ENCODE data around the gene SORT1.
"Not testable (repeated sequence)": the region's sequence is repeated elsewhere in the genome, so short reads cannot be mapped to it uniquely, and the experiment has no call there.

Gene SORT1

GRCh38 chr1:109338608-109339007, 59.1 kb downstream of the SORT1 start:
- no peak for DNase-seq (ENCODE audit: low spot score)

- DNase-seq (ENCODE audit: low spot score): no peak
These were observed 59.6 kb downstream of the SORT1 start for GRCh38 chr1:109338091-109338490.

GRCh38 chr1:109335091-109335490, 62.6 kb downstream of the SORT1 start:
- no peak for DNase-seq (ENCODE audit: low spot score)

GRCh38 chr1:109331113-109331512, 66.6 kb downstream of the SORT1 start:
- no peak for DNase-seq (ENCODE audit: low spot score)

GRCh38 chr1:109327285-109327684, 70.4 kb downstream of the SORT1 start:
- no peak for DNase-seq (ENCODE audit: low spot score)

- no peak for DNase-seq (ENCODE audit: low spot score)
These were observed 74.7 kb downstream of the SORT1 start for GRCh38 chr1:109322974-109323373.

GRCh38 chr1:109319114-109319513, 78.6 kb downstream of the SORT1 start:
- no peak for DNase-seq (ENCODE audit: low spot score)

GRCh38 chr1:109316506-109316905, 81.2 kb downstream of the SORT1 start:
- no peak for DNase-seq (ENCODE audit: low spot score)

- no peak for DNase-seq (ENCODE audit: low spot score)
These were observed 82.4 kb downstream of the SORT1 start for GRCh38 chr1:109315288-109315687.

GRCh38 chr1:109314795-109315194, 82.9 kb downstream of the SORT1 start:
- no peak for DNase-seq (ENCODE audit: low spot score)

GRCh38 chr1:109312978-109313775, 84.5 kb downstream of the SORT1 start:
- DNase-seq (ENCODE audit: low spot score): no peak

- DNase-seq (ENCODE audit: low spot score): no peak
These were observed 85.5 kb downstream of the SORT1 start for GRCh38 chr1:109312246-109312645.

- DNase-seq (ENCODE audit: low spot score): no peak
These were observed 88.4 kb downstream of the SORT1 start for GRCh38 chr1:109309347-109309746.

- DNase-seq (ENCODE audit: low spot score): no peak
These were observed 90.3 kb downstream of the SORT1 start for GRCh38 chr1:109307274-109308021.

- no peak for DNase-seq (ENCODE audit: low spot score)
These were observed 90.9 kb downstream of the SORT1 start, which contains the start of gene MYBPHL for GRCh38 chr1:109306832-109307273. Gene MYBPHL (minus strand): TSS chr1:109307011. CDS start chr1:109306991, 20 bp downstream.

GRCh38 chr1:109305991-109306390, 91.7 kb downstream of the SORT1 start:
- not testable (repeated sequence) for DNase-seq (ENCODE audit: low spot score)

GRCh38 chr1:109304226-109304920, 93.3 kb downstream of the SORT1 start:
- DNase-seq (ENCODE audit: low spot score): no peak

GRCh38 chr1:109301874-109302273, 95.8 kb downstream of the SORT1 start:
- DNase-seq (ENCODE audit: low spot score): no peak

- DNase-seq (ENCODE audit: low spot score): no peak
These were observed 97.0 kb downstream of the SORT1 start for GRCh38 chr1:109300650-109301151.

GRCh38 chr1:109299558-109300343, 98.0 kb downstream of the SORT1 start:
- DNase-seq (ENCODE audit: low spot score): no peak
